ENCODE results near the gene FAM209A.
"Not testable (repeated sequence)": the region's sequence is repeated elsewhere in the genome, so short reads cannot be mapped to it uniquely, and the experiment has no call there.

Gene FAM209A

DNA sequence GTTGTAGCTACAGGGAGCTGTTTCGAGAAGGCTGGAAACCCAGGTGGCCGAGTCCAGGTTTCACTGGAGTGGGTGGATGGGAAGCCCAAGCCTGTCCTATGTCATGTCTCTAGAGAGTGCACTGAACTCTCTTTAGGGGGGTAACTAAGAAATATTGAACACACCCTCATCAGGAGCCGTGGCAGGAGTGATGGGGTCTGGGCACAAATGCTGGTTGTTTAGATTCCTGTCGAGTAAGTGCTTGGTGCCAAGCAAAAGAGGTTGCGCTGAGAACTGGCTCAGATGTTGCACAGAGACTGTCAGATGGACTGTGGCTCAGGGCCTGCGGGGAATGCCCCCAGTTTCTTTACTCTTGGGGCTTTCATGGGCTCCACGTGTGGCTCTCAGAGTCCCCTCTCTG lies 7.3 kb upstream of the FAM209A start:
- DNase-seq (ENCODE audit: insufficient read length): no peak
- no peak for FAIRE-seq
- TF ChIP-seq POLR2AphosphoS5 (IDR thresholded peaks at IDR 0.05; ENCODE audit: low read depth, low read length) (no peak), TAF1 (IDR thresholded peaks at IDR 0.05; ENCODE audit: borderline replicate concordance, low read depth, low read length) (no peak), POLR2A (IDR thresholded peaks at IDR 0.05; ENCODE audit: low read depth, low read length) (no peak)

DNA sequence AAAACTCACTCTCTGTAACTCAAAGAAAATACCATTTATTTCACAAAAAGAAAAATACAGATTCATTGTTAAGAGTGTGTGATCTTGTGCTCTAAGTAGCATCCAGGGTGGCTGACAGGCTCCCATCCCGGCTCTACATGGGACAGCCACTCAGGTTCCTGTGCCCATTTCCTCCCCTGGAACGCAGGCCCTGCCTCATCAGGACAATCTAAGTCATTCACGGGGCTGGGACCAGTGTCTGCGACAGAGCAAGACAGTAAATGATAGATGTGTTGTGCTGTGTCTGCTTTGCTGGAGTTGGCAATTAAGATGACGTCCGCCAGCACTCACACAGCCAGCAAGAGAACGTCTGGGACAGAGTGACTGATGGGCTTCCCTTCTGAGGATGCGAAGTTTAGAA lies 6.9 kb upstream of the FAM209A start:
- TF ChIP-seq TAF1 (IDR thresholded peaks at IDR 0.05; ENCODE audit: borderline replicate concordance, low read depth, low read length) (no peak), POLR2AphosphoS5 (IDR thresholded peaks at IDR 0.05; ENCODE audit: low read depth, low read length) (no peak), POLR2A (IDR thresholded peaks at IDR 0.05; ENCODE audit: low read depth, low read length) (no peak)
- FAIRE-seq: no peak
- DNase-seq (ENCODE audit: insufficient read length): no peak

DNA sequence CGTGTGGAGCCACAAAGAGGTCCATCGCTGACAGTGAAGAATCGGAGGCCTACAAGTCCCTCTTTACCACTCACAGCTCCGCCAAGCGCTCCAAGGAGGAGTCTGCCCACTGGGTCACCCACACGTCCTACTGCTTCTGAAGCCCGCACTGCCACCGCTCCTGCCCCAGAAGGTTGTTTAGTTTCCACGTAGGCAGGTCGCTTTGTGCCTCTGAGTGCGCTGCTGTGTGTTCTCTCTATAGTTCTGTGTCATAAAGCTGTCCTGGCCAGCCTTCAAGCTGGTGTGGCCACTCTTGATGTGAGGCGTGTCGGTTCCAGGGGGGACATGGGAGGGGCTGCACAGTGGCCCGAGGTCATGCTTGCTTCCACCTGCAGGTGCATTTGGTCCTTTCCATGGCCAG lies 6.4 kb upstream of the FAM209A start:
- TF ChIP-seq POLR2AphosphoS5 (IDR thresholded peaks at IDR 0.05; ENCODE audit: low read depth, low read length) (no peak), TAF1 (IDR thresholded peaks at IDR 0.05; ENCODE audit: borderline replicate concordance, low read depth, low read length) (no peak), POLR2A (IDR thresholded peaks at IDR 0.05; ENCODE audit: low read depth, low read length) (no peak)
- no peak for FAIRE-seq
- no peak for DNase-seq (ENCODE audit: insufficient read length)

DNA sequence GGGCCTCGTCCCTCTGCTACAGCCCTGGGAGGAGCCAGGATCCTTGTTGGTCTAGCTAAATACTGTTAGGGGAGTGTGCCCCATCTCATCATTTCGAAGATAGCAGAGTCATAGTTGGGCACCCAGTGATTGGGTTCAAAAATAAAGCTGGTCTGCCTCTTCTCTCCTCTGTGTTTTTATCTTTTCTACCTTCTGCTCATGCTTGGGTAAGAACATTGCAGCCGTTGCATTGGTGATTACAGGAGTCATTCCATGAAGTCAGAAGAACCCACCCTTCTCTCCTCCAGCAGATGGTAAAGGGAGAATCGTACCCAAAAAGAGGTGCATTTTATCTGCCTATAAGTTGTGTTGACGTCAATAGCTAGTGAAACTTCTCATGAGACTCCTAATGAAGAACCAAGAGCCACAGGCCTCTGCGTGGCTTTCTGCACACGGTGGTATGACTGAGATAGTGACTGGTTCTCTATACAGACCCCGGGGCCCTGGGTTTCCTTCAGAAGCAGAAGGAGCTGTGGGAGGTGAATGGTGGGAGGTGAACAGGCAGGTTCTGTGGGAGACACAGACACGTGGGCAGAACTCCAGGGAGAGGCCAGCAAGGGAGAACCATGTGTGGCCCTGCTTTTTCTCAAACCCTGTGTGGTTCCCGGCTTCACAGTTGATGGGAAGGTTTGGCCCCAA lies 5.7 kb upstream of the FAM209A start:
- no peak for FAIRE-seq

GRCh38 chr20:56519551-56519950 lies 5.0 kb upstream of the FAM209A start:
- TF ChIP-seq POLR2AphosphoS5 (IDR thresholded peaks at IDR 0.05; ENCODE audit: low read depth, low read length) (no peak), TAF1 (IDR thresholded peaks at IDR 0.05; ENCODE audit: borderline replicate concordance, low read depth, low read length) (no peak), POLR2A (IDR thresholded peaks at IDR 0.05; ENCODE audit: low read depth, low read length) (no peak)
- no peak for FAIRE-seq

More for the DNA sequence above, 5.7 kb upstream of the FAM209A start:
- TF ChIP-seq POLR2AphosphoS5 (IDR thresholded peaks at IDR 0.05; ENCODE audit: low read depth, low read length) (no peak), TAF1 (IDR thresholded peaks at IDR 0.05; ENCODE audit: borderline replicate concordance, low read depth, low read length) (no peak), POLR2A (IDR thresholded peaks at IDR 0.05; ENCODE audit: low read depth, low read length) (no peak)
- DNase-seq (ENCODE audit: insufficient read length): no peak

GRCh38 chr20:56520180-56520579 lies 4.4 kb upstream of the FAM209A start:
- TF ChIP-seq POLR2A (IDR thresholded peaks at IDR 0.05; ENCODE audit: low read depth, low read length) (no peak), POLR2AphosphoS5 (IDR thresholded peaks at IDR 0.05; ENCODE audit: low read depth, low read length) (no peak), TAF1 (IDR thresholded peaks at IDR 0.05; ENCODE audit: borderline replicate concordance, low read depth, low read length) (no peak)
- FAIRE-seq (no peak), DNase-seq (ENCODE audit: insufficient read length) (no peak)

More at GRCh38 chr20:56519551-56519950, 5.0 kb upstream of the FAM209A start:
- no peak for DNase-seq (ENCODE audit: insufficient read length)

GRCh38 chr20:56520746-56521354 lies 3.7 kb upstream of the FAM209A start:
- FAIRE-seq: not testable (repeated sequence)

DNA sequence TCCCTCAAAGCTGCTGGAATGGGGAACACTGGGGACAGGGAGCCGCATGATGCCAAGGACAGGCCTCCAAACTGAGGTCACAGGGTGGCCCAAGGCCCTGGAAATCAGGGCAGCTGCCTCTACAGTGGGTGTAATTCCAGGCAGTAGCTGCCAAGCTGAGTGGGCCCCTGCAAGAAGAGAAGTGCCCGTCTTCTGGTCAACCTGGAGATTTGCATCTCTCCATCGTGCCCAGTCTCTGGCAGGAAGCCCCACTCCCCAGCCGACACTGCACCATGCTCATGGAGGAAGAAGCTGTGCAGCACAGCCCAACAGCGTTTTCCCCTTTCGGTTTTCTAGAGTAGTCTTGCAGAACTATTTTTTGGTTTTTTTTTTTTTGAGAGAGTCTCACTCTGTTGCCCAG lies 2.2 kb upstream of the FAM209A start:
- DNase-seq (ENCODE audit: insufficient read length) (no peak), FAIRE-seq (no peak)
- TF ChIP-seq POLR2A (IDR thresholded peaks at IDR 0.05; ENCODE audit: low read depth, low read length) (no peak), POLR2AphosphoS5 (IDR thresholded peaks at IDR 0.05; ENCODE audit: low read depth, low read length) (peak; percentile 35; the same call in 1 of the 2 replicates)

More at GRCh38 chr20:56520746-56521354, 3.7 kb upstream of the FAM209A start:
- DNase-seq (ENCODE audit: insufficient read length): not testable (repeated sequence)

- FAIRE-seq (no peak), DNase-seq (ENCODE audit: insufficient read length) (no peak)
- TF ChIP-seq TAF1 (IDR thresholded peaks at IDR 0.05; ENCODE audit: borderline replicate concordance, low read depth, low read length) (no peak), POLR2AphosphoS5 (IDR thresholded peaks at IDR 0.05; ENCODE audit: low read depth, low read length) (no peak), POLR2A (IDR thresholded peaks at IDR 0.05; ENCODE audit: low read depth, low read length) (no peak)
These were observed 3.0 kb downstream of the FAM209A start for GRCh38 chr20:56527521-56527920.

GRCh38 chr20:56532946-56533345 lies 8.4 kb downstream of the FAM209A start, which contains the start of gene FAM209B:
TSS of gene FAM209B (plus strand) at chr20:56533246. CDS start at chr20:56533342, 96 bp downstream.
- not testable (repeated sequence) for DNase-seq (ENCODE audit: insufficient read length); FAIRE-seq

GRCh38 chr20:56537997-56538396 lies 13.5 kb downstream of the FAM209A start:
- DNase-seq (ENCODE audit: insufficient read length) (no peak), FAIRE-seq (no peak)
- TF ChIP-seq POLR2A (IDR thresholded peaks at IDR 0.05; ENCODE audit: low read depth, low read length) (no peak), TAF1 (IDR thresholded peaks at IDR 0.05; ENCODE audit: borderline replicate concordance, low read depth, low read length) (no peak), POLR2AphosphoS5 (IDR thresholded peaks at IDR 0.05; ENCODE audit: low read depth, low read length) (no peak)

GRCh38 chr20:56540415-56540814 lies 15.9 kb downstream of the FAM209A start:
- DNase-seq (ENCODE audit: insufficient read length): no peak
- no peak for TF ChIP-seq TAF1 (IDR thresholded peaks at IDR 0.05; ENCODE audit: borderline replicate concordance, low read depth, low read length)
- TF ChIP-seq POLR2AphosphoS5 (IDR thresholded peaks at IDR 0.05; ENCODE audit: low read depth, low read length): no peak
- no peak for TF ChIP-seq POLR2A (IDR thresholded peaks at IDR 0.05; ENCODE audit: low read depth, low read length)
- FAIRE-seq: no peak

Data from GM12892 (cell line).